Measurements from ENCODE around the gene RNF115.
A peak's percentile ranks its signal among the peaks of the same experiment; 100 is the strongest.
"Not testable (repeated sequence)": the region's sequence is repeated elsewhere in the genome, so short reads cannot be mapped to it uniquely, and the experiment has no call there.

The RNF115 gene

GRCh38 chr1:145824499-145824842 is 576 bp upstream of the RNF115 start:
- peak overlapping the region; percentile 92 for H3K4me3 ChIP-seq (ENCODE audit: low read depth, low read length)
- H3K27ac ChIP-seq (ENCODE audit: low read depth, low read length), result peak overlapping the region; percentile 71; the same call in 1 of the 2 replicates
- H3K9ac ChIP-seq (ENCODE audit: low read length), result peak overlapping the region; percentile 96
- peaks cover 35% of the 10 kb centered on the region for H3K36me3 ChIP-seq (ENCODE audit: control insufficient read depth, insufficient read depth, low read length)
- no peaks in the 10 kb centered on the region for H3K4me1 ChIP-seq (ENCODE audit: control insufficient read depth, insufficient read depth, low read length)
- no peaks in the 10 kb centered on the region for H3K9me3 ChIP-seq (ENCODE audit: control insufficient read depth, insufficient read depth, low read depth, low read length)
- H3K27me3 ChIP-seq (ENCODE audit: control insufficient read depth, insufficient read depth, low read length), result no peaks in the 10 kb centered on the region

- not testable (repeated sequence) for H3K27me3 ChIP-seq (ENCODE audit: control insufficient read depth, insufficient read depth, low read length); H3K27ac ChIP-seq (ENCODE audit: low read depth, low read length); H3K9ac ChIP-seq (ENCODE audit: low read length); H3K4me1 ChIP-seq (ENCODE audit: control insufficient read depth, insufficient read depth, low read length); H3K9me3 ChIP-seq (ENCODE audit: control insufficient read depth, insufficient read depth, low read depth, low read length)
- Histone ChIP-seq H3K36me3 (ENCODE audit: control insufficient read depth, insufficient read depth, low read length) (peaks cover 19% of the 10 kb centered on the region), H3K4me3 (ENCODE audit: low read depth, low read length) (peak overlapping the region; percentile 39; the same call in 1 of the 2 replicates)
These were observed 1.0 kb downstream of the RNF115 start for GRCh38 chr1:145822779-145823331.

GRCh38 chr1:145818095-145818494 is 5.8 kb downstream of the RNF115 start:
- not testable (repeated sequence) for H3K9ac ChIP-seq (ENCODE audit: low read length)

GRCh38 chr1:145812977-145813810 is 10.7 kb downstream of the RNF115 start:
- not testable (repeated sequence) for H3K4me1 ChIP-seq (ENCODE audit: control insufficient read depth, insufficient read depth, low read length); H3K27me3 ChIP-seq (ENCODE audit: control insufficient read depth, insufficient read depth, low read length); H3K4me3 ChIP-seq (ENCODE audit: low read depth, low read length); H3K36me3 ChIP-seq (ENCODE audit: control insufficient read depth, insufficient read depth, low read length); H3K27ac ChIP-seq (ENCODE audit: low read depth, low read length); H3K9me3 ChIP-seq (ENCODE audit: control insufficient read depth, insufficient read depth, low read depth, low read length); H3K9ac ChIP-seq (ENCODE audit: low read length)

More at GRCh38 chr1:145818095-145818494, 5.8 kb downstream of the RNF115 start:
- H3K4me3 ChIP-seq (ENCODE audit: low read depth, low read length); H3K9me3 ChIP-seq (ENCODE audit: control insufficient read depth, insufficient read depth, low read depth, low read length); H3K27ac ChIP-seq (ENCODE audit: low read depth, low read length); H3K4me1 ChIP-seq (ENCODE audit: control insufficient read depth, insufficient read depth, low read length); H3K27me3 ChIP-seq (ENCODE audit: control insufficient read depth, insufficient read depth, low read length); H3K36me3 ChIP-seq (ENCODE audit: control insufficient read depth, insufficient read depth, low read length): not testable (repeated sequence)

GRCh38 chr1:145806844-145807243 is 17.1 kb downstream of the RNF115 start:
- no peaks in the 10 kb centered on the region for H3K27me3 ChIP-seq (ENCODE audit: control insufficient read depth, insufficient read depth, low read length)
- H3K9me3 ChIP-seq (ENCODE audit: control insufficient read depth, insufficient read depth, low read depth, low read length), result no peaks in the 10 kb centered on the region
- H3K4me1 ChIP-seq (ENCODE audit: control insufficient read depth, insufficient read depth, low read length), result peaks cover 34% of the 10 kb centered on the region
- no peak overlapping the region for H3K27ac ChIP-seq (ENCODE audit: low read depth, low read length)
- H3K9ac ChIP-seq (ENCODE audit: low read length), result no peak overlapping the region
- H3K36me3 ChIP-seq (ENCODE audit: control insufficient read depth, insufficient read depth, low read length), result no peaks in the 10 kb centered on the region
- H3K4me3 ChIP-seq (ENCODE audit: low read depth, low read length), result no peak overlapping the region

GRCh38 chr1:145806408-145806807 is 17.5 kb downstream of the RNF115 start:
- no peak overlapping the region for H3K9ac ChIP-seq (ENCODE audit: low read length)

GRCh38 chr1:145805057-145805456 is 18.8 kb downstream of the RNF115 start:
- H3K4me1 ChIP-seq (ENCODE audit: control insufficient read depth, insufficient read depth, low read length), result peaks cover 34% of the 10 kb centered on the region
- H3K36me3 ChIP-seq (ENCODE audit: control insufficient read depth, insufficient read depth, low read length), result no peaks in the 10 kb centered on the region
- H3K9ac ChIP-seq (ENCODE audit: low read length), result no peak overlapping the region
- no peaks in the 10 kb centered on the region for H3K27me3 ChIP-seq (ENCODE audit: control insufficient read depth, insufficient read depth, low read length)
- H3K27ac ChIP-seq (ENCODE audit: low read depth, low read length), result no peak overlapping the region; the same call in 1 of the 2 replicates
- no peaks in the 10 kb centered on the region for H3K9me3 ChIP-seq (ENCODE audit: control insufficient read depth, insufficient read depth, low read depth, low read length)
- H3K4me3 ChIP-seq (ENCODE audit: low read depth, low read length), result no peak overlapping the region

More at GRCh38 chr1:145806408-145806807, 17.5 kb downstream of the RNF115 start:
- H3K4me1 ChIP-seq (ENCODE audit: control insufficient read depth, insufficient read depth, low read length), result peaks cover 34% of the 10 kb centered on the region
- H3K27ac ChIP-seq (ENCODE audit: low read depth, low read length), result no peak overlapping the region
- no peaks in the 10 kb centered on the region for H3K27me3 ChIP-seq (ENCODE audit: control insufficient read depth, insufficient read depth, low read length)
- no peaks in the 10 kb centered on the region for H3K9me3 ChIP-seq (ENCODE audit: control insufficient read depth, insufficient read depth, low read depth, low read length)
- H3K4me3 ChIP-seq (ENCODE audit: low read depth, low read length), result no peak overlapping the region
- no peaks in the 10 kb centered on the region for H3K36me3 ChIP-seq (ENCODE audit: control insufficient read depth, insufficient read depth, low read length)

GRCh38 chr1:145804235-145805045 is 19.5 kb downstream of the RNF115 start:
- H3K27me3 ChIP-seq (ENCODE audit: control insufficient read depth, insufficient read depth, low read length), result no peaks in the 10 kb centered on the region
- peaks cover 34% of the 10 kb centered on the region for H3K4me1 ChIP-seq (ENCODE audit: control insufficient read depth, insufficient read depth, low read length)
- H3K9me3 ChIP-seq (ENCODE audit: control insufficient read depth, insufficient read depth, low read depth, low read length), result no peaks in the 10 kb centered on the region
- no peaks in the 10 kb centered on the region for H3K36me3 ChIP-seq (ENCODE audit: control insufficient read depth, insufficient read depth, low read length)
- no peak overlapping the region for H3K27ac ChIP-seq (ENCODE audit: low read depth, low read length)
- H3K4me3 ChIP-seq (ENCODE audit: low read depth, low read length), result no peak overlapping the region
- no peak overlapping the region for H3K9ac ChIP-seq (ENCODE audit: low read length)

GRCh38 chr1:145799806-145800205 is 24.1 kb downstream of the RNF115 start:
- H3K4me3 ChIP-seq (ENCODE audit: low read depth, low read length), result no peak overlapping the region
- H3K4me1 ChIP-seq (ENCODE audit: control insufficient read depth, insufficient read depth, low read length), result peaks cover 22% of the 10 kb centered on the region
- H3K9me3 ChIP-seq (ENCODE audit: control insufficient read depth, insufficient read depth, low read depth, low read length), result peaks cover 36% of the 10 kb centered on the region
- H3K27ac ChIP-seq (ENCODE audit: low read depth, low read length), result no peak overlapping the region
- no peak overlapping the region for H3K9ac ChIP-seq (ENCODE audit: low read length)
- H3K27me3 ChIP-seq (ENCODE audit: control insufficient read depth, insufficient read depth, low read length), result no peaks in the 10 kb centered on the region
- H3K36me3 ChIP-seq (ENCODE audit: control insufficient read depth, insufficient read depth, low read length), result no peaks in the 10 kb centered on the region; the same call in 1 of the 2 replicates

- H3K27ac ChIP-seq (ENCODE audit: low read depth, low read length), result no peak overlapping the region
- no peaks in the 10 kb centered on the region for H3K27me3 ChIP-seq (ENCODE audit: control insufficient read depth, insufficient read depth, low read length)
- no peak overlapping the region for H3K9ac ChIP-seq (ENCODE audit: low read length)
- peaks cover 36% of the 10 kb centered on the region for H3K9me3 ChIP-seq (ENCODE audit: control insufficient read depth, insufficient read depth, low read depth, low read length)
- H3K4me3 ChIP-seq (ENCODE audit: low read depth, low read length), result no peak overlapping the region
- no peaks in the 10 kb centered on the region for H3K4me1 ChIP-seq (ENCODE audit: control insufficient read depth, insufficient read depth, low read length)
- no peaks in the 10 kb centered on the region; the same call in 1 of the 2 replicates for H3K36me3 ChIP-seq (ENCODE audit: control insufficient read depth, insufficient read depth, low read length)
These were observed 27.1 kb downstream of the RNF115 start for GRCh38 chr1:145796753-145797152.
